ENCODE measurements around the gene CEBPZ. TPM values are rescaled to one million over a fixed set of nuclear protein-coding genes. Genes with fewer than 3 reads are reported as not detected.
"Not testable (repeated sequence)": the region's sequence is repeated elsewhere in the genome, so short reads cannot be mapped to it uniquely, and the experiment has no call there.

The CEBPZ gene
- total RNA-seq: 49.6 and 69.3 TPM in 2 replicates

GRCh38 chr2:37231241-37232130, at the start of gene CEBPZ, which contains the start of gene NDUFAF7:
TSS of gene CEBPZ (minus strand) at chr2:37231596. CDS start at chr2:37231567, 29 bp downstream.
TSS of gene NDUFAF7 (plus strand) at chr2:37231658. CDS start at chr2:37231706, 48 bp downstream.
- peak; percentile 81 for DNase-seq (ENCODE audit: low read depth, low spot score)

GRCh38 chr2:37276291-37276690, 44.9 kb upstream of the CEBPZ start:
- DNase-seq (ENCODE audit: low read depth, low spot score): no peak

GRCh38 chr2:37274359-37274965, 43.1 kb upstream of the CEBPZ start:
- no peak for DNase-seq (ENCODE audit: low read depth, low spot score)

GRCh38 chr2:37271376-37272067, 40.1 kb upstream of the CEBPZ start:
- no peak for DNase-seq (ENCODE audit: low read depth, low spot score)

GRCh38 chr2:37268111-37268510, 36.7 kb upstream of the CEBPZ start:
- no peak for DNase-seq (ENCODE audit: low read depth, low spot score)

- no peak for DNase-seq (ENCODE audit: low read depth, low spot score)
Observed at GRCh38 chr2:37267685-37268084, 36.3 kb upstream of the CEBPZ start.

- DNase-seq (ENCODE audit: low read depth, low spot score): no peak
Observed at GRCh38 chr2:37263839-37264238, 32.4 kb upstream of the CEBPZ start.

GRCh38 chr2:37262522-37262921, 31.1 kb upstream of the CEBPZ start:
- DNase-seq (ENCODE audit: low read depth, low spot score): no peak

- DNase-seq (ENCODE audit: low read depth, low spot score): no peak
Observed at GRCh38 chr2:37250869-37251740, 19.7 kb upstream of the CEBPZ start.

- no peak for DNase-seq (ENCODE audit: low read depth, low spot score)
Observed at GRCh38 chr2:37246205-37246604, 14.8 kb upstream of the CEBPZ start.

- DNase-seq (ENCODE audit: low read depth, low spot score): no peak
Observed at GRCh38 chr2:37244755-37245154, 13.4 kb upstream of the CEBPZ start.

GRCh38 chr2:37244017-37244416, 12.6 kb upstream of the CEBPZ start:
- DNase-seq (ENCODE audit: low read depth, low spot score): no peak

- no peak for DNase-seq (ENCODE audit: low read depth, low spot score)
Observed at GRCh38 chr2:37243435-37243834, 12.0 kb upstream of the CEBPZ start.

GRCh38 chr2:37232131-37232933, 936 bp upstream of the CEBPZ start:
- no peak for DNase-seq (ENCODE audit: low read depth, low spot score)

- no peak for DNase-seq (ENCODE audit: low read depth, low spot score)
Observed at GRCh38 chr2:37230581-37230980, 815 bp downstream of the CEBPZ start.

GRCh38 chr2:37228788-37229187, 2.6 kb downstream of the CEBPZ start:
- no peak for DNase-seq (ENCODE audit: low read depth, low spot score)

GRCh38 chr2:37226863-37227262, 4.5 kb downstream of the CEBPZ start:
- DNase-seq (ENCODE audit: low read depth, low spot score): no peak

GRCh38 chr2:37225129-37225528, 6.3 kb downstream of the CEBPZ start:
- not testable (repeated sequence) for DNase-seq (ENCODE audit: low read depth, low spot score)

- no peak for DNase-seq (ENCODE audit: low read depth, low spot score)
Observed at GRCh38 chr2:37224063-37224462, 7.3 kb downstream of the CEBPZ start.

- no peak for DNase-seq (ENCODE audit: low read depth, low spot score)
Observed at GRCh38 chr2:37223131-37223530, 8.3 kb downstream of the CEBPZ start.

Measured in pulmonary artery endothelial cell (primary cell).